Measurements from ENCODE around the gene TCF7L1. TPM values are rescaled to one million over a fixed set of nuclear protein-coding genes. Genes with fewer than 3 reads are reported as not detected.

Gene TCF7L1
- total RNA-seq, 1 donor from 2014 or later: 83.8 TPM

DNA sequence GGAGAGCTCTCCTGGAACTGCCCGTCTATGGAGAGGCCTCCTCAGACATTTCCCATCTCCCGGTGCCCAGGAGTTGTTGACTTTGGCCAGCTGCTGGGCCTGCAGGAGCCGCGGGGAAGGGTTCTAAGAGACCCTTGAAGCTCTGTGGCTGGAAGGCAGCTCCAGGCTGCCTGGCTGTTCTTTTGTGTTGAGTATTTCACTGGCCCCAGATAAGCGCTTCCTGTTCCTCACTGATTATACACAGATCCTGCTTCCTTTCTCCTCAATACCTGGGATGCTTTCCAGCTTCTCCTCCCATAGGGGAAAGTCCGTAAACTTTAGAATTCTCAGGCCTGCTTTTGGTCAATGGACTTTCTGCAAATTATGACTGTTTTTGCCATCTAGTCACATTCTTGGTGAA, 136.8 kb downstream of the TCF7L1 start:
- Mint-ChIP-seq H3K36me3 (ENCODE audit: low read depth, unreplicated experiment) (peaks cover 13% of the 10 kb centered on the region), H3K27ac (ENCODE audit: unreplicated experiment) (peak overlapping the region; percentile 95), H3K4me1 (ENCODE audit: unreplicated experiment) (peaks cover 59% of the 10 kb centered on the region), H3K4me3 (ENCODE audit: unreplicated experiment) (no peak overlapping the region), H3K9me3 (ENCODE audit: unreplicated experiment) (no peaks in the 10 kb centered on the region), H3K27me3 (ENCODE audit: unreplicated experiment) (peaks cover 19% of the 10 kb centered on the region)
- TF ChIP-seq, protein P1, sequence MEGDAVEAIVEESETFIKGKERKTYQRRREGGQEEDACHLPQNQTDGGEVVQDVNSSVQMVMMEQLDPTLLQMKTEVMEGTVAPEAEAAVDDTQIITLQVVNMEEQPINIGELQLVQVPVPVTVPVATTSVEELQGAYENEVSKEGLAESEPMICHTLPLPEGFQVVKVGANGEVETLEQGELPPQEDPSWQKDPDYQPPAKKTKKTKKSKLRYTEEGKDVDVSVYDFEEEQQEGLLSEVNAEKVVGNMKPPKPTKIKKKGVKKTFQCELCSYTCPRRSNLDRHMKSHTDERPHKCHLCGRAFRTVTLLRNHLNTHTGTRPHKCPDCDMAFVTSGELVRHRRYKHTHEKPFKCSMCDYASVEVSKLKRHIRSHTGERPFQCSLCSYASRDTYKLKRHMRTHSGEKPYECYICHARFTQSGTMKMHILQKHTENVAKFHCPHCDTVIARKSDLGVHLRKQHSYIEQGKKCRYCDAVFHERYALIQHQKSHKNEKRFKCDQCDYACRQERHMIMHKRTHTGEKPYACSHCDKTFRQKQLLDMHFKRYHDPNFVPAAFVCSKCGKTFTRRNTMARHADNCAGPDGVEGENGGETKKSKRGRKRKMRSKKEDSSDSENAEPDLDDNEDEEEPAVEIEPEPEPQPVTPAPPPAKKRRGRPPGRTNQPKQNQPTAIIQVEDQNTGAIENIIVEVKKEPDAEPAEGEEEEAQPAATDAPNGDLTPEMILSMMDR (IDR thresholded peaks at IDR 0.05; ENCODE audit: unreplicated experiment): no peak
- peak; percentile 31 for DNase-seq (ENCODE audit: low spot score)

DNA sequence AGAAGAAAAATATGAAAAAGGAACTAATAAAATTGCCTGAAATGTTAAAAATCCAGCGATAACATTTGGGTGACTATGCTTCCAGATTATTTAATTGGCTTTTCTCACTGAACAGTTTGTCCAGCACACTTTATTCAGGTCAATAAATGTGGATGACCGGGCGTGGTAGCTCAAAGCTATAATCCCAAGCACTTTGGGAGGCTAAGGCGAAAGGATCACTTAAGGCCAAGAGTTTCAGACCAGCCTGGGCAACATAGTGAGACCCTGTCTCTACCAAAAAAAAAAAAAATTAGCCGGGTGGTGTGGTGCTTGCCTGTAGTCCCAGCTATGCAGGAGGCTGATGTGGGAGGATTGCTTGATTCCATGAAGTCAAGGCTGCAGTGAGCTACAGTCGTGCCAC, 139.2 kb downstream of the TCF7L1 start:
- Mint-ChIP-seq H3K27me3 (ENCODE audit: unreplicated experiment) (peaks cover 24% of the 10 kb centered on the region), H3K27ac (ENCODE audit: unreplicated experiment) (no peak overlapping the region), H3K4me3 (ENCODE audit: unreplicated experiment) (no peak overlapping the region), H3K4me1 (ENCODE audit: unreplicated experiment) (peaks cover 62% of the 10 kb centered on the region), H3K36me3 (ENCODE audit: low read depth, unreplicated experiment) (peaks cover 15% of the 10 kb centered on the region), H3K9me3 (ENCODE audit: unreplicated experiment) (no peaks in the 10 kb centered on the region)
- no peak for DNase-seq (ENCODE audit: low spot score)
- TF ChIP-seq, protein P1 (IDR thresholded peaks at IDR 0.05; ENCODE audit: unreplicated experiment): no peak

DNA sequence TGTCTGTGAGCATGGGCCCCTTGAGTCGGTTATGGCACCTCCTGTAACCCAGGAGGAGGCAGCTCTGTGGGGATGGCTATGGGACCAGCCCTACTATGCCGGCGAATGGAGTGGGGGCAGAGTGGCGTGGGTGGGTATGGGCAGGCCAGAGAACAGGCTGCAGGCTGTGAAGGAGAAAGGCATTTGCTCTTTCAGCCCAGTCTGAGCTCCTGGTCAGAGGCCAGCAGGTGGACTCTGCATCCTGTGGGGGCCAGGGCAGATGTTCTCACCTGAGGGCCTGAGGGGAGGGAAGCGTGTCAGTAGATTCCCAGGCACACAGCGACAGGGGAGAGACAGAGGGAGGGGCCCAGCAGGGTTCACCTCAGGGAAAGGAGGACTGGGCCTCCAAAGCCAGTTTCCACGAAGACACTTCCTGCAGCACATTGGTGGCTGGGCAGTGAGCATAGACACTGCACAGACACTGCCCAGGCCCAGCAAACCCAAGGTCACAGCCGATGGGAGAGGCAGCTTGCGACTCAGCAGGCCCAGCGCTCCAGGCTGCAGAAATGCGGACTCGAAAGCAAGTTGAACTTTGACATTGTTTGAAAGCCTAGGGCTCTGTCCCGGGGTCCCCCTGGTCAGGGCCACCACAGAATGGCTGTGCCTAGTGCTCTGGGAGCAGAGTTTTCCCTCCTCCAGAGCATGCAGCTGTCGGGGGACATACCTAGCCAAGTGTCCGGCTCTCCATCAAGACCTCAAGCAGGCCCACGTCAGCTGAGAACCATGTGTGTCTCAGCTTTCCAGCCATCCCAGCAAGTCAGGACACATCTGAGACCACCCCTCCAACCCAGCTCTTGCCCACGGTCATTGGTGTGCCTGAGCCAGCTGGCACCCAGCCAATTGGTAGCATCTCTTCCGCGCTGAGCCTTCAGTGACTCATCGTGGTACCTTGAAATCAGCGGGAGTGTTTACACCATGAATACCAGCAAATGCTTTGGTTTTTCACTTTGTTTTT, 140.8 kb downstream of the TCF7L1 start:
- peaks cover 18% of the 10 kb centered on the region for H3K27me3 Mint-ChIP-seq (ENCODE audit: unreplicated experiment)
- H3K36me3 Mint-ChIP-seq (ENCODE audit: low read depth, unreplicated experiment): peaks cover 17% of the 10 kb centered on the region
- no peak overlapping the region for H3K27ac Mint-ChIP-seq (ENCODE audit: unreplicated experiment)

DNA sequence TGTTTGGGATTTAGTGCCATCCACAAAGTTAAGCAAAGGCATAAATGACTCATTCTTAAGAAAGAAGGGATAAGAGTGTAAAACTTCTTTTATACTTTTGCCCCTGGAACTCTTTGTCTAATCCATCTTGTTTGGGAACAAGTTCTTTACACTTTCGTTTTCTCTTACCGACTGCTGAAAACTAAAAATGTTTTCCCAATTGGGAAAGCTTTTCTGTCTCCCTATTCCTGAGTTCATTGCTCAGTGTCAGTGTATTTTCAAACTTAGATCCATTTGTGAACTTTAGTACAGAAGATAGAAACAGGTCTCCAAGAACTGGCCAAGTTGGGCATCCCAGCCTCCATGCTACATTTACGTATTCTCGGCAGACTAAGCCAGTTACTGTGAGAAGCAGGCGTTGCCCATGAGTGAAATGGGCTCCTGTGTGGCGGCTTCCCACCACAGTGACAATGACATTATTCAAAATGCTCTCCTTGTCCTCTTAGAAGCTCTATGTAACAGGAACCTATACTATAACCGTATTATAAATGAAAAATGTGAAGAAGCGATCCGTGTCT, 142.9 kb downstream of the TCF7L1 start:
- Mint-ChIP-seq H3K4me3 (ENCODE audit: unreplicated experiment) (no peak overlapping the region), H3K36me3 (ENCODE audit: low read depth, unreplicated experiment) (peaks cover 23% of the 10 kb centered on the region), H3K27me3 (ENCODE audit: unreplicated experiment) (peaks cover 13% of the 10 kb centered on the region), H3K9me3 (ENCODE audit: unreplicated experiment) (no peaks in the 10 kb centered on the region), H3K4me1 (ENCODE audit: unreplicated experiment) (peaks cover 54% of the 10 kb centered on the region), H3K27ac (ENCODE audit: unreplicated experiment) (no peak overlapping the region)
- TF ChIP-seq, protein P1 (IDR thresholded peaks at IDR 0.05; ENCODE audit: unreplicated experiment): no peak
- no peak for DNase-seq (ENCODE audit: low spot score)

More for the DNA sequence above, 140.8 kb downstream of the TCF7L1 start:
- Mint-ChIP-seq H3K4me1 (ENCODE audit: unreplicated experiment) (peaks cover 64% of the 10 kb centered on the region), H3K4me3 (ENCODE audit: unreplicated experiment) (no peak overlapping the region), H3K9me3 (ENCODE audit: unreplicated experiment) (no peaks in the 10 kb centered on the region)
- no peak for DNase-seq (ENCODE audit: low spot score)
- TF ChIP-seq, protein P1 (IDR thresholded peaks at IDR 0.05; ENCODE audit: unreplicated experiment): no peak

All from endothelial cell (in vitro differentiated cells).